Loucy (cell line): ENCODE data around the gene NPW.

Source experiments
- H2AFZ ChIP-seq: fragments of 200-600 bp; sonication (generic); 2 replicates; pipeline ENCODE4 v1.6.0; 2016; ENCODE audit warnings: antibody characterized with exemption, mild to moderate bottlenecking, low read length, moderate library complexity
- H3F3A ChIP-seq: fragments of 200-600 bp; 2 replicates; pipeline ENCODE4 v1.6.0; 2016; ENCODE audit warnings: antibody characterized with exemption, low read depth, mild to moderate bottlenecking
- H3K27me3 ChIP-seq: fragments of 200-600 bp; sonication (generic); 2 replicates; pipeline ENCODE4 v1.6.1; 2014; ENCODE audit warnings: low read length, mild to moderate bottlenecking; ENCODE audit not compliant: insufficient read depth, poor library complexity, severe bottlenecking
- H3K36me3 ChIP-seq: fragments of 200-600 bp; sonication (generic); 2 replicates; pipeline ENCODE4 v1.6.1; 2016; ENCODE audit warnings: low read length; ENCODE audit not compliant: insufficient read depth
- H3K4me1 ChIP-seq: fragments of 200-600 bp; sonication (generic); 2 replicates; pipeline ENCODE4 v1.5.1; 2014; ENCODE audit warnings: low read length, mild to moderate bottlenecking; ENCODE audit not compliant: insufficient read depth, poor library complexity, severe bottlenecking
- H3K4me2 ChIP-seq: fragments of 200-600 bp; sonication (generic); 2 replicates; pipeline ENCODE4 v1.6.0; 2014; ENCODE audit warnings: antibody characterized with exemption, low read length, low read depth, mild to moderate bottlenecking; ENCODE audit not compliant: poor library complexity, severe bottlenecking
- H3K4me3 ChIP-seq: fragments of 200-600 bp; sonication (generic); 2 replicates; pipeline ENCODE4 v1.5.1; 2014; ENCODE audit warnings: low read length, mild to moderate bottlenecking, mixed read lengths; ENCODE audit not compliant: poor library complexity, severe bottlenecking
- H3K79me2 ChIP-seq: fragments of 200-600 bp; sonication (generic); 2 replicates; pipeline ENCODE4 v1.6.1; 2014; ENCODE audit warnings: low read length; ENCODE audit not compliant: insufficient read depth
- H3K9ac ChIP-seq: fragments of 200-600 bp; sonication (generic); 2 replicates; pipeline ENCODE4 v1.6.0; 2014; ENCODE audit warnings: mild to moderate bottlenecking, low read depth, low read length, moderate library complexity; ENCODE audit not compliant: poor library complexity, severe bottlenecking
- H3K9me2 ChIP-seq: fragments of 200-600 bp; sonication (generic); replicated peaks from 2 replicates; pipeline ENCODE4 v1.6.1; 2016; ENCODE audit warnings: low read depth, low read length, mixed read lengths
- H3K9me3 ChIP-seq: fragments of 200-600 bp; sonication (generic); 2 replicates; pipeline ENCODE4 v1.6.1; 2014; ENCODE audit warnings: mild to moderate bottlenecking, antibody characterized with exemption, low read length, low read depth; ENCODE audit not compliant: insufficient read depth
- H4K20me1 ChIP-seq: fragments of 200-600 bp; sonication (generic); 2 replicates; pipeline ENCODE4 v1.6.0; 2014; ENCODE audit warnings: antibody characterized with exemption, low read length, mild to moderate bottlenecking; ENCODE audit not compliant: insufficient read depth, poor library complexity, severe bottlenecking
- CTCF ChIP-seq: fragments of 200-600 bp; sonication (generic); conservative IDR thresholded peaks from 2 replicates; pipeline ENCODE4 v1.5.1; 2014; ENCODE audit warnings: mild to moderate bottlenecking, antibody characterized with exemption, low read length
- EZH2phosphoT487 ChIP-seq: fragments of 200-600 bp; IDR thresholded peaks from 2 replicates; pipeline ENCODE4 v1.6.1; 2018; ENCODE audit warnings: antibody characterized with exemption, mild to moderate bottlenecking, moderate library complexity, borderline replicate concordance

The NPW gene

GRCh38 chr16:2058872-2059271 lies 39.3 kb downstream of the NPW start:
- H3K9ac ChIP-seq, result no peak overlapping the region
- TF ChIP-seq EZH2phosphoT487, result no peak
- TF ChIP-seq CTCF, result no peak
- no peak overlapping the region for H3K4me3 ChIP-seq
- H3K9me3 ChIP-seq, result no peaks in the 10 kb centered on the region
- no peaks in the 10 kb centered on the region for H3K79me2 ChIP-seq
- no peak overlapping the region for H3K4me2 ChIP-seq
- H3K9me2 ChIP-seq, result no peaks in the 10 kb centered on the region
- H3K36me3 ChIP-seq, result no peaks in the 10 kb centered on the region
- H2AFZ ChIP-seq, result no peak overlapping the region
- H4K20me1 ChIP-seq, result no peaks in the 10 kb centered on the region
- no peaks in the 10 kb centered on the region for H3F3A ChIP-seq
- no peaks in the 10 kb centered on the region for H3K4me1 ChIP-seq
- H3K27me3 ChIP-seq, result no peaks in the 10 kb centered on the region

- H3K4me2 ChIP-seq, result no peak overlapping the region
- H3K36me3 ChIP-seq, result no peaks in the 10 kb centered on the region
- H2AFZ ChIP-seq, result no peak overlapping the region
- H3K9me3 ChIP-seq, result no peaks in the 10 kb centered on the region
- no peaks in the 10 kb centered on the region for H3K27me3 ChIP-seq
- no peaks in the 10 kb centered on the region for H3F3A ChIP-seq
- H3K9me2 ChIP-seq, result no peaks in the 10 kb centered on the region
- H3K79me2 ChIP-seq, result no peaks in the 10 kb centered on the region
- TF ChIP-seq EZH2phosphoT487, result no peak
- no peak for TF ChIP-seq CTCF
- H3K9ac ChIP-seq, result no peak overlapping the region
- H4K20me1 ChIP-seq, result no peaks in the 10 kb centered on the region
- H3K4me1 ChIP-seq, result no peaks in the 10 kb centered on the region
- no peak overlapping the region for H3K4me3 ChIP-seq
These were observed 40.8 kb downstream of the NPW start for GRCh38 chr16:2060346-2060745.

GRCh38 chr16:2061023-2061422 lies 41.4 kb downstream of the NPW start:
- no peaks in the 10 kb centered on the region for H4K20me1 ChIP-seq
- H2AFZ ChIP-seq, result no peak overlapping the region
- no peak for TF ChIP-seq CTCF
- no peak for TF ChIP-seq EZH2phosphoT487
- H3K9me3 ChIP-seq, result no peaks in the 10 kb centered on the region
- no peaks in the 10 kb centered on the region for H3K79me2 ChIP-seq
- H3K4me1 ChIP-seq, result no peaks in the 10 kb centered on the region
- H3K9ac ChIP-seq, result no peak overlapping the region
- H3F3A ChIP-seq, result no peaks in the 10 kb centered on the region
- H3K9me2 ChIP-seq, result no peaks in the 10 kb centered on the region
- no peak overlapping the region for H3K4me2 ChIP-seq
- H3K27me3 ChIP-seq, result no peaks in the 10 kb centered on the region
- no peak overlapping the region for H3K4me3 ChIP-seq
- H3K36me3 ChIP-seq, result no peaks in the 10 kb centered on the region
